ENCODE results near the gene DEPDC1B. TPM values are rescaled to one million over a fixed set of nuclear protein-coding genes. Genes with fewer than 3 reads are reported as not detected.
"Not testable (repeated sequence)": the region's sequence is repeated elsewhere in the genome, so short reads cannot be mapped to it uniquely, and the experiment has no call there.

The DEPDC1B gene
- total and polyA plus RNA-seq, 2 of the 4 experiments (the other 2 are of a cell fraction): 4.4 to 9.3 TPM

DNA sequence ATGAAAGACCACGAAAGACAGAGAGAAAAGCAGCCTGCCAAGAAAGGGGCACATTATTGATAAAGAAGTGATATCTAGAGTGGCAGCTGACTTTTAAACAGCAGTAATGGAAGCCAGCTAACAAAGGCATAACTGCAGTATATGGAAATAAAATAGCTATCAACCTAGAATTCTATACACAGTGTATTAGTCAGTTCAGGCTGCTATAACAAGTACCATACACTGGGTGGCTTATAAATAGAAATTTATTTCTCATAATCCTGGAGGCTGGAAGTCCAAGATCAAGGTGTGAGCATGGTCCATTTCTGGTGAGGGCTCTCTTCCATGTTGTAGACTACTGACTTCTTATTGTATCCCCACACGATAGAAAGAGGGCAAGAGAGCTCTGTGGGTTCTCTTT is 109.8 kb downstream of the DEPDC1B start:
- no peak overlapping the region for H3K4me2 ChIP-seq (ENCODE audit: low read depth, low read length)
- H3K14ac ChIP-seq (replicated peaks; ENCODE audit: low read depth, low read length): no peak overlapping the region
- H3K9ac ChIP-seq (ENCODE audit: low read depth, low read length): no peak overlapping the region
- no peaks in the 10 kb centered on the region for H3K36me3 ChIP-seq (ENCODE audit: control insufficient read depth, insufficient read depth, low read length)
- no TSS peak for BruUV-seq (replicated peaks)
- H4K8ac ChIP-seq (ENCODE audit: low read depth in 2 of 2, low read length in 2 of 2): no peak overlapping the region
- H3K23ac ChIP-seq (ENCODE audit: low read depth, low read length): no peak overlapping the region
- CTCF ChIA-PET: interaction anchor here (0.6 to 1.0 kb wide), 2 partner anchors 48 to 211 kb away, joined by 3 read pairs; no protein-coding TSS in a partner anchor
- H2BK120ac ChIP-seq (ENCODE audit: low read depth, low read length): no peak overlapping the region
- H3K27me3 ChIP-seq (ENCODE audit: control insufficient read depth, insufficient read depth, low read length): no peaks in the 10 kb centered on the region
- no peak overlapping the region for H4K5ac ChIP-seq (ENCODE audit: low read depth, low read length)
- intact Hi-C loops (cut with micrococcal nuclease): no loop called here
- TF ChIP-seq CEBPB (IDR thresholded peaks at IDR 0.05; ENCODE audit: low read depth, low read length) (no peak), MAFK (IDR thresholded peaks at IDR 0.05; ENCODE audit: low read depth, low read length) (no peak), SMC3 (IDR thresholded peaks at IDR 0.05; ENCODE audit: low read depth, low read length) (no peak), BHLHE40 (IDR thresholded peaks at IDR 0.05; ENCODE audit: low read depth, low read length) (no peak), CHD1 (IDR thresholded peaks at IDR 0.05; ENCODE audit: low read depth, low read length) (no peak)
- TF ChIP-seq, protein P1, sequence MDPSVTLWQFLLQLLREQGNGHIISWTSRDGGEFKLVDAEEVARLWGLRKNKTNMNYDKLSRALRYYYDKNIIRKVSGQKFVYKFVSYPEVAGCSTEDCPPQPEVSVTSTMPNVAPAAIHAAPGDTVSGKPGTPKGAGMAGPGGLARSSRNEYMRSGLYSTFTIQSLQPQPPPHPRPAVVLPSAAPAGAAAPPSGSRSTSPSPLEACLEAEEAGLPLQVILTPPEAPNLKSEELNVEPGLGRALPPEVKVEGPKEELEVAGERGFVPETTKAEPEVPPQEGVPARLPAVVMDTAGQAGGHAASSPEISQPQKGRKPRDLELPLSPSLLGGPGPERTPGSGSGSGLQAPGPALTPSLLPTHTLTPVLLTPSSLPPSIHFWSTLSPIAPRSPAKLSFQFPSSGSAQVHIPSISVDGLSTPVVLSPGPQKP (IDR thresholded peaks at IDR 0.05; ENCODE audit: borderline replicate concordance, low read depth, low read length): no peak
- no peak overlapping the region for H3K4me3 ChIP-seq (ENCODE audit: insufficient read depth, low read depth, low read length)
- H3K18ac ChIP-seq (ENCODE audit: low read depth, low read length): no peak overlapping the region
- H4K20me1 ChIP-seq (ENCODE audit: insufficient read depth, low read length): no peaks in the 10 kb centered on the region
- no peaks in the 10 kb centered on the region for H3K9me1 ChIP-seq (ENCODE audit: insufficient read depth, low read length)
- dilution Hi-C loops (cut with HindIII; ENCODE audit: low sequenced_read_pairs, unreplicated experiment): no loop called here
- no peak overlapping the region for H2BK20ac ChIP-seq (ENCODE audit: low read depth, low read length)
- H3K79me1 ChIP-seq (ENCODE audit: low read depth in 1 of 2, low read length in 2 of 2): no peaks in the 10 kb centered on the region
- H4K91ac ChIP-seq (ENCODE audit: insufficient read depth, low read depth, low read length): no peak overlapping the region
- no peak overlapping the region for H2BK15ac ChIP-seq (ENCODE audit: low read depth, low read length)
- DNase-seq (no peak), ATAC-seq (ENCODE audit: low read depth) (no peak)
- no CpG with 5 or more reads among the region's 2 CpGs for WGBS, 2 experiments (ENCODE audit: extremely low coverage in 2 of 2, insufficient read length in 1 of 2)
- no peak overlapping the region for H2AK5ac ChIP-seq (ENCODE audit: low read depth, low read length)
- H2AFZ ChIP-seq (replicated peaks; ENCODE audit: low read length, poor library complexity): no peak overlapping the region
- H2AK9ac ChIP-seq (replicated peaks; ENCODE audit: low read depth, low read length, poor library complexity): no peak overlapping the region
- H3K4me1 ChIP-seq (ENCODE audit: control insufficient read depth, insufficient read depth, low read length): 0 out of 2 replicates have a peak, but pooled peaks cover 1% of the 10 kb centered on the region
- POLR2A ChIA-PET (ENCODE audit: unreplicated experiment): no interaction called here
- H3K9me3 ChIP-seq (ENCODE audit: control insufficient read depth, insufficient read depth, low read length): no peaks in the 10 kb centered on the region
- no peak overlapping the region for H3K4ac ChIP-seq (ENCODE audit: low read depth, low read length)
- no peak overlapping the region for H3K27ac ChIP-seq (ENCODE audit: insufficient read depth, low read length)
- in situ Hi-C loops (cut with MboI; ENCODE audit: low sequenced_read_pairs): no loop called here
- H2BK5ac ChIP-seq (ENCODE audit: low read depth, low read length, poor library complexity, severe bottlenecking): no peak overlapping the region
- H3K56ac ChIP-seq (ENCODE audit: extremely low read depth, insufficient read depth, low read length): no peak overlapping the region

DNA sequence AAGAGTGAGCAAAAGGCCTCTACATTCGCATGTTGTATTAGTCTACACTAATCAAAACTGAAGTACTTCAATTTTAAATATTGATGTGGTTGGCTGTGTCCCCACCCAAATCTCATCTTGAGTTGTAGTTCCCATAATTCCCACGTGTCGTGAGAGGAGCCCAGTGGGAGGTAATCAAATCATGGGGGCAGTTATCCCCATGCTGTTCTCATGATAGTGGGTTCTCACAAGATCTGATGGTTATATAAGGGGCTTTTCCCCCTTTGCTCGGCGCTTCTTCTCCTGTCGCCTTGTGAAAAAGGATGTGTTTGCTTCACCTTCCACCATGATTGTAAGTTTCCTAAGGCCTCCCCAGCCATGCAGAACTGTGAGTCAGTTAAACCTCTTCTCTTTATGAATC is 112.7 kb downstream of the DEPDC1B start:
- H3K27me3 ChIP-seq (ENCODE audit: control insufficient read depth, insufficient read depth, low read length); H3K14ac ChIP-seq (replicated peaks; ENCODE audit: low read depth, low read length); H3K4ac ChIP-seq (ENCODE audit: low read depth, low read length); H2AFZ ChIP-seq (replicated peaks; ENCODE audit: low read length, poor library complexity); H2BK120ac ChIP-seq (ENCODE audit: low read depth, low read length); H3K4me1 ChIP-seq (ENCODE audit: control insufficient read depth, insufficient read depth, low read length); H2BK5ac ChIP-seq (ENCODE audit: low read depth, low read length, poor library complexity, severe bottlenecking); H3K9me3 ChIP-seq (ENCODE audit: control insufficient read depth, insufficient read depth, low read length); POLR2A ChIA-PET (ENCODE audit: unreplicated experiment); H2BK15ac ChIP-seq (ENCODE audit: low read depth, low read length); H4K91ac ChIP-seq (ENCODE audit: insufficient read depth, low read depth, low read length); H2AK9ac ChIP-seq (replicated peaks; ENCODE audit: low read depth, low read length, poor library complexity); in situ Hi-C loops (cut with MboI; ENCODE audit: low sequenced_read_pairs); H3K36me3 ChIP-seq (ENCODE audit: control insufficient read depth, insufficient read depth, low read length); H3K23ac ChIP-seq (ENCODE audit: low read depth, low read length); H3K79me1 ChIP-seq (ENCODE audit: low read depth in 1 of 2, low read length in 2 of 2); H4K8ac ChIP-seq (ENCODE audit: low read depth in 2 of 2, low read length in 2 of 2); ATAC-seq (ENCODE audit: low read depth); H3K9ac ChIP-seq (ENCODE audit: low read depth, low read length); H3K4me3 ChIP-seq (ENCODE audit: insufficient read depth, low read depth, low read length); H2AK5ac ChIP-seq (ENCODE audit: low read depth, low read length); BruUV-seq (replicated peaks); H3K56ac ChIP-seq (ENCODE audit: extremely low read depth, insufficient read depth, low read length); H3K18ac ChIP-seq (ENCODE audit: low read depth, low read length); H4K20me1 ChIP-seq (ENCODE audit: insufficient read depth, low read length); H2BK20ac ChIP-seq (ENCODE audit: low read depth, low read length); DNase-seq; H3K9me1 ChIP-seq (ENCODE audit: insufficient read depth, low read length); dilution Hi-C loops (cut with HindIII; ENCODE audit: low sequenced_read_pairs, unreplicated experiment); H4K5ac ChIP-seq (ENCODE audit: low read depth, low read length); H3K27ac ChIP-seq (ENCODE audit: insufficient read depth, low read length); H3K4me2 ChIP-seq (ENCODE audit: low read depth, low read length): not testable (repeated sequence)
- no CpG with 5 or more reads among the region's 6 CpGs for WGBS, 2 experiments (ENCODE audit: extremely low coverage in 2 of 2, insufficient read length in 1 of 2)
- CTCF ChIA-PET: interaction anchor here (0.8 kb wide), 1 partner anchor 10 kb away, joined by 3 read pairs; no protein-coding TSS in a partner anchor
- intact Hi-C loops (cut with micrococcal nuclease): loop anchor here (2.0 kb wide), 1 partner anchor 293 kb away; no protein-coding TSS in a partner anchor

All from IMR-90 (cell line).